ENCODE data around the gene BAX. TPM values are rescaled to one million over a fixed set of nuclear protein-coding genes. Genes with fewer than 3 reads are reported as not detected.

The BAX gene
- total RNA-seq, 2 experiments from 2014 or later = 285 to 296 TPM

- H3K27ac Mint-ChIP-seq = peak overlapping the region; percentile 0
- H3K27me3 Mint-ChIP-seq = no peaks in the 10 kb centered on the region
- POLR2A ChIA-PET = interaction anchor here (0.5 to 2.6 kb wide), 5 partner anchors 25 to 188 kb away, joined by 3 to 14 read pairs (median 6); partner anchors contain the start of genes GYS1, HSD17B14, PPP1R15A and RUVBL2
- peaks cover 22% of the 10 kb centered on the region for H3K36me3 Mint-ChIP-seq
- DNase-seq (no peak), ATAC-seq (ENCODE audit: low read depth) (no peak)
- H3K4me3 Mint-ChIP-seq = peak overlapping the region; percentile 87
- H3K4me1 Mint-ChIP-seq = peaks cover 39% of the 10 kb centered on the region
- no peaks in the 10 kb centered on the region for H3K9me3 Mint-ChIP-seq
Measured at GRCh38 chr19:48967346-48968178, 12.9 kb downstream of the BAX start.

DNA sequence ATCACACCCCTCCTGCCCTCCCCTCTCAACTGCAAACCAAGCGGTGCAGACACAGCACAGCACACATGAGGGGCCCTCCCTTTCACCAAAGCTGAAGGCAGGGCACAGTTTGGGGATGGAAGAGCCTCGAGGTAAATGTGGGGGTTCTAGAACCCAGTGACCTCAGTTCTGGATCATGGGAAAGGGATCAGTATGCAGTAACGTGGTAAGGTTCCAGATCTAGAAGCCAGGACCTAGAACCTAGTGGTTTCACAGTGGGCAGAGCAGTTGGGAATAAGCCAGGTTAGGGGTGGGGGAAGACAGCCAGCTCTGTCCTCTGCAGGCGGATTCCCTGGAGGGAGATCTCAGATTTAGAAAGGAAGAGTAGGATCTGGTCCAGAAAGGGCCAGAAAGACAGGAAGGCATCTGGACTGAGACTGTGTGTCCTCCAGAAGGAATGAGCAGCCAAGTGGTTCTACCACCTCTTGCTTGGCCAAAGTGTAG lies 13.5 kb downstream of the BAX start:
- POLR2A ChIA-PET = interaction anchor here (1.7 to 2.0 kb wide), 3 partner anchors 96 to 173 kb away, joined by 4 to 7 read pairs (median 6); partner anchors contain the start of genes HSD17B14 and PPP1R15A
- peaks cover 35% of the 10 kb centered on the region for H3K4me1 Mint-ChIP-seq
- peak overlapping the region; percentile 14 for H3K4me3 Mint-ChIP-seq
- H3K9me3 Mint-ChIP-seq = no peaks in the 10 kb centered on the region
- H3K27me3 Mint-ChIP-seq = no peaks in the 10 kb centered on the region
- peak overlapping the region; percentile 0 for H3K27ac Mint-ChIP-seq
- ATAC-seq (ENCODE audit: low read depth) = no peak
- peaks cover 25% of the 10 kb centered on the region for H3K36me3 Mint-ChIP-seq
- no peak for DNase-seq

DNA sequence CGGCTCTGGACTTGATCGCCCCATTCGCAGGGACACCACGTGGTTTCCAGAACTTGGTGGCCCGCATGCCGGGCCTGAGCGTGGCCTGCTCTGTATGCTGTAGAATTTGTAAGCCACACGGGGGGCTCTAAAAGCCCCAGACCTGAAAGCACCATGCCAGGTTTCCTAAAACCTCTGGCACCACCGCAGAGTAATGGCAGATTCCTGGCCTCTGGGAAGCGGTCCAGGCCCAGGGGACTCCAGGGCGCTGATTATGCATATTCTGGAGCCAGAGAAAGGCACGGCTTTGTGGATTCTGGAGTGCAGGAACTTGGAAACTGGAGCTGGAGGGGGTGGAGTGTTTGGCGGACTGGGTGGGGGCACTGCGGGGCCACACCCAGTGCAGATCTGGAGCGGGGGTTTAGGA lies 14.1 kb downstream of the BAX start:
- H3K4me3 Mint-ChIP-seq = no peak overlapping the region
- POLR2A ChIA-PET = interaction anchor here (0.6 kb wide), 1 partner anchor 58 kb away, joined by 5 read pairs; no protein-coding TSS in a partner anchor
- H3K36me3 Mint-ChIP-seq = peaks cover 25% of the 10 kb centered on the region
- no peak overlapping the region for H3K27ac Mint-ChIP-seq
- no peak for ATAC-seq (ENCODE audit: low read depth)
- H3K27me3 Mint-ChIP-seq = no peaks in the 10 kb centered on the region
- H3K4me1 Mint-ChIP-seq = peaks cover 31% of the 10 kb centered on the region
- no peaks in the 10 kb centered on the region for H3K9me3 Mint-ChIP-seq
- DNase-seq = no peak

DNA sequence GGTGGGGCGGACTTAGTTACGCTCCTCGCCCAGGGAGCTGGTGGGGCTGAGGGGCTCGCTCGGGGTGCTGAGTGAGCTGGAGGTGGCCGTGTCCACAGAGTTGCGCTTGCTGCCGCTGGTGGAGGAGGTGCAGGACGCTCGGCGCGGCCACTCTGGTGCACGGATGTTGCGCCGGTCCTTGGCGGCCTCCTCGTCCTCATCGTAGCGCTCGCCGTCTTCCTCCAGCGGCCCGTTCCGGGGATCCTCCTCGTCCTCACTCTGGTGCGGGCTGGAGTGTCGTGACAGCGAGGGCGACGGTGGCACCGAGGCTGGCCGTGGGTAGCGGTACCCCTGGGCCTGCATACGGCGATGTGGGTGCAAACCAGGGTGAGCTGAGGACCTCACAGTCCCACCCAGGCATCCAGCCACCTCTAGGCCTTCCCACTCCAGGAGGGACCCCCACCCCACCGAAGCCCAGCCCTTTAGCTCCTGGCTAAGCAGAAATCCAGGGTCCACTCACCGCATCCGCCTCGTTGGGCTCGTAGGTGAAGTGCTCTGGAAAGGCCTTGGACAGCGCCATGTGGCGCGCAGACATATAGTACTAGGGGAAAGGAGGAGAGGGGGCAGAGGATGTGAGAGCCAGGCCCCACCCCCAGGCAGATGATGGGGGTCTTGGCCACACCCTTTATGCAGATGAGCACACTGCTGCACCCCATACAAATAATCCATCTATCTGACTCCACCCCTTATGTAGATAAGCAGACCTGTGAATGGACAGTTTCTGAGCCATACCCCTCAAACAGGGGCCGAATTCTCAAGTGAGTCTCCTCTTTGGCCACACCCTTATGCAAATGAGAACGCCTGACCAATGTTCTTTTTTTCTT lies 14.8 kb downstream of the BAX start:
- peaks cover 24% of the 10 kb centered on the region for H3K4me1 Mint-ChIP-seq
- H3K27me3 Mint-ChIP-seq = no peaks in the 10 kb centered on the region
- no peak overlapping the region for H3K4me3 Mint-ChIP-seq
- no peaks in the 10 kb centered on the region for H3K9me3 Mint-ChIP-seq
- H3K27ac Mint-ChIP-seq = no peak overlapping the region
- DNase-seq = no peak
- POLR2A ChIA-PET = interaction anchor here (0.6 to 2.3 kb wide), 5 partner anchors 10 to 97 kb away, joined by 3 to 10 read pairs (median 3); partner anchors contain the start of gene PPP1R15A
- H3K36me3 Mint-ChIP-seq = peaks cover 25% of the 10 kb centered on the region
- ATAC-seq (ENCODE audit: low read depth) = no peak

GRCh38 chr19:48970139-48970766 lies 15.6 kb downstream of the BAX start:
- Mint-ChIP-seq H3K27me3 (no peaks in the 10 kb centered on the region), H3K27ac (no peak overlapping the region), H3K36me3 (peaks cover 25% of the 10 kb centered on the region), H3K9me3 (no peaks in the 10 kb centered on the region), H3K4me1 (peaks cover 21% of the 10 kb centered on the region), H3K4me3 (no peak overlapping the region)
- ATAC-seq (ENCODE audit: low read depth) (no peak), DNase-seq (no peak)
- POLR2A ChIA-PET = interaction anchor here (0.5 to 2.3 kb wide), 12 partner anchors 8 to 175 kb away, joined by 3 to 10 read pairs (median 4); partner anchors contain the start of genes DHDH, GYS1, PPP1R15A and RUVBL2

DNA sequence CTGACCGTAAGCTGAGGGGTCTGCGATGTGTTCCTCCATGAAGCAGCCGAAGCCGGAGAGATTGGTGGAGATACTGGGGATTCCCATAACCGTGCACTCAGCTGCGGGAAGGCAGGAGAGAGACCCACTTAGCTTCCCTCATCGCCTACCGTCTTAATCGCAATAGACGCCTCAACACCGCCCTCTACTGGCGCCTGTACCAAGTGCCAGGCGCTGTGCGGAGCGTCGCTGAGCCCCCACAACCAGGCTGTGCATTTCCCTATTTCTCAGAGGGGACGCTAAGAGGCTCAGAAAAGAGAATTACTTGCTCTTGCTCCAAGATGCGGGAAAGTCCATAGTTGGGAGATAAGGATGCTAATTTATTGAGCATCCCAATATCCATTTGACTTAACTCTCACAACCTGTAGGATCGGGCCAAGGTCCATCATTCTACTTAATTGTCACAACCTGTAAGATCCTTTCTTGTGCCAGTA lies 16.3 kb downstream of the BAX start:
- H3K4me1 Mint-ChIP-seq = peaks cover 17% of the 10 kb centered on the region
- POLR2A ChIA-PET = interaction anchor here (0.5 to 2.3 kb wide), 12 partner anchors 9 to 176 kb away, joined by 3 to 10 read pairs (median 4); partner anchors contain the start of genes DHDH, GYS1, PPP1R15A and RUVBL2
- H3K27me3 Mint-ChIP-seq = no peaks in the 10 kb centered on the region
- H3K4me3 Mint-ChIP-seq = no peak overlapping the region
- peak; percentile 87 for DNase-seq
- H3K36me3 Mint-ChIP-seq = peaks cover 25% of the 10 kb centered on the region
- no peaks in the 10 kb centered on the region for H3K9me3 Mint-ChIP-seq
- ATAC-seq (ENCODE audit: low read depth) = peak; percentile 71
- no peak overlapping the region for H3K27ac Mint-ChIP-seq

DNA sequence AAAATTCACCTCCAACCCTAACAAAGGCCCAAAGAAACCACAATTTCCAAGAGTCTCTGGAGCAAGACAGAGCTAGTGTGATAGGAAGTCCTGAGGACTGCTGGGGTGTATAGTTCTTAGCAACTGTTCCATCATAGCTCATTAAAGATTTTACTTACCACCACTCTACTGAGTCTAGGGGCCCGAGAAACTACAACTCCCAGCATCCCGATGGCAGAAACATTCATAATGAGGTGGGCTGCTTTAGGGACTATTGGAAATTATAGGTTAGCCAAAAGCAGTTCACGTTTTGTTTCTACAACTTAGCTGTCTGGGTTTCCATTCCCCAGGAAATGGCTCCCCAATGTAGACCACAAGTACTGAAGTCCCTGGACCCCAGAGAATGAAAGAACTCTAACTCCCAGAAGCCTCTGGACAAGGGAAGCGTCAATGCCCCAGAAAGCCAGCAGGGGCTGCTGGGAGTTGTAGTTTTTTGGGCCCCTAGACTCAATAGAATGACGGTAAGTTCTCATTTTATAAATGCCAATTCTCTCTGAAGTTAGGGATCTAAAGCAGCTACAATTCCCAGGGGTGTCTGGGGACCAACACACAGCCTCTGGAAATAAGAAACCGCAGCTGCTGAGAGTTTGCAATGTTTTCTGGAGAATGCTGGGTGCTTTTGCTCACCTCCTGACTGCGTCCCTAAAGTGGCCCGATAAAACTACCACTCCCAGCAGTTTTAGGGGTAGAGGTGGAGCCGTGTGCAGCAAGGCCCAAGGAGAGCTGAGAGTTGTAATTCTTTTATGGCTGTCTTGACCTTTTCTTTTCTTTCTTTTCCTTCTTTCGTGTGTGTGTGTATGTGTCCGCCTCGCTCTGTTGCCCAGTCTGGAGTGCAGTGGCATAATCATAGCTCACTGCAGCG lies 21.5 kb downstream of the BAX start:
- Mint-ChIP-seq H3K4me1 (peaks cover 14% of the 10 kb centered on the region), H3K9me3 (no peaks in the 10 kb centered on the region), H3K4me3 (no peak overlapping the region), H3K27ac (no peak overlapping the region), H3K36me3 (peaks cover 21% of the 10 kb centered on the region), H3K27me3 (no peaks in the 10 kb centered on the region)
- POLR2A ChIA-PET = interaction anchor here (0.9 to 5.1 kb wide), 2 partner anchors 10 to 17 kb away, joined by 5 to 21 read pairs; partner anchors contain the start of genes GYS1 and RUVBL2
- DNase-seq = no peak
- ATAC-seq (ENCODE audit: low read depth) = peak; percentile 54

GRCh38 chr19:48977061-48977460 lies 22.4 kb downstream of the BAX start:
- Mint-ChIP-seq H3K27ac (no peak overlapping the region), H3K4me3 (no peak overlapping the region), H3K4me1 (peaks cover 14% of the 10 kb centered on the region), H3K9me3 (no peaks in the 10 kb centered on the region), H3K27me3 (no peaks in the 10 kb centered on the region), H3K36me3 (peaks cover 22% of the 10 kb centered on the region)
- POLR2A ChIA-PET = interaction anchor here (0.8 to 5.1 kb wide), 2 partner anchors 16 to 196 kb away, joined by 4 to 21 read pairs; partner anchors contain the start of genes GYS1 and RUVBL2
- no peak for DNase-seq
- ATAC-seq (ENCODE audit: low read depth) = no peak

- POLR2A ChIA-PET = interaction anchor here (0.6 kb wide), 1 partner anchor 26 kb away, joined by 4 read pairs; no protein-coding TSS in a partner anchor
- Mint-ChIP-seq H3K4me3 (no peak overlapping the region), H3K27me3 (no peaks in the 10 kb centered on the region), H3K9me3 (no peaks in the 10 kb centered on the region), H3K27ac (no peak overlapping the region), H3K4me1 (peaks cover 10% of the 10 kb centered on the region), H3K36me3 (peaks cover 18% of the 10 kb centered on the region)
- no peak for ATAC-seq (ENCODE audit: low read depth)
- DNase-seq = no peak
Measured at GRCh38 chr19:48982280-48982679, 27.6 kb downstream of the BAX start.

GRCh38 chr19:48985711-48986110 lies 31.0 kb downstream of the BAX start:
- DNase-seq = no peak
- POLR2A ChIA-PET = no interaction called here
- Mint-ChIP-seq H3K36me3 (peaks cover 24% of the 10 kb centered on the region), H3K27ac (no peak overlapping the region), H3K9me3 (no peaks in the 10 kb centered on the region), H3K4me1 (peaks cover 7% of the 10 kb centered on the region), H3K4me3 (no peak overlapping the region), H3K27me3 (no peaks in the 10 kb centered on the region)
- ATAC-seq (ENCODE audit: low read depth) = no peak

GRCh38 chr19:48986211-48986610 lies 31.5 kb downstream of the BAX start:
- POLR2A ChIA-PET = no interaction called here

GRCh38 chr19:48987323-48987722 lies 32.6 kb downstream of the BAX start:
- H3K36me3 Mint-ChIP-seq = peaks cover 22% of the 10 kb centered on the region
- peak overlapping the region; percentile 44 for H3K27ac Mint-ChIP-seq
- no peaks in the 10 kb centered on the region for H3K9me3 Mint-ChIP-seq
- POLR2A ChIA-PET = no interaction called here
- peaks cover 13% of the 10 kb centered on the region for H3K4me1 Mint-ChIP-seq
- H3K27me3 Mint-ChIP-seq = no peaks in the 10 kb centered on the region
- DNase-seq = no peak
- no peak for ATAC-seq (ENCODE audit: low read depth)
- no peak overlapping the region for H3K4me3 Mint-ChIP-seq

More at GRCh38 chr19:48986211-48986610, 31.5 kb downstream of the BAX start:
- Mint-ChIP-seq H3K36me3 (peaks cover 24% of the 10 kb centered on the region), H3K27ac (no peak overlapping the region), H3K4me3 (no peak overlapping the region), H3K27me3 (no peaks in the 10 kb centered on the region), H3K4me1 (peaks cover 9% of the 10 kb centered on the region), H3K9me3 (no peaks in the 10 kb centered on the region)
- ATAC-seq (ENCODE audit: low read depth) (no peak), DNase-seq (no peak)
